Panc1 (cell line): ENCODE measurements around the gene RBFOX1. TPM values are rescaled to one million over a fixed set of nuclear protein-coding genes. Genes with fewer than 3 reads are reported as not detected.

Experiments
- ATAC-seq: fragments of 200-7000 bp; cut with Tn5 transposase; 2 replicates; pipeline ENCODE4 v1.9.1; 2020; ENCODE audit warnings: mild to moderate bottlenecking, moderate library complexity
- BruUV-seq: library from RNA; stranded (reverse); fragments of 400-500 nt; replicated peaks from 2 replicates; lab custom pipeline; 2021; lab: Mats Ljungman, UMichigan
- CTCF ChIA-PET: fragments of 300-600 bp; sonication (Branson Sonifier 250); formaldehyde crosslinking; loops from one replicate; lab custom pipeline; 2022; ENCODE audit warnings: antibody characterized with exemption; lab: Charles Lee
- POLR2A ChIA-PET: fragments of 300-600 bp; sonication (Branson Sonifier 250); formaldehyde crosslinking; loops from one replicate; lab custom pipeline; 2022; ENCODE audit warnings: antibody characterized with exemption; lab: Charles Lee
- DNase-seq: peaks from one replicate; pipeline ENCODE4 v3.0.0-alpha.2; 2010; ENCODE audit warnings: low read depth, low spot score
- H3K27ac ChIP-seq: 2 replicates; pipeline ENCODE4 v1.5.1; 2011; ENCODE audit warnings: mild to moderate bottlenecking, low read length, inconsistent platforms
- H3K27me3 ChIP-seq: fragments of 200-500 bp; sonication (Bioruptor generic); 2 replicates; pipeline ENCODE4 v1.6.0; 2014; ENCODE audit warnings: low read length, inconsistent platforms; ENCODE audit not compliant: control insufficient read depth, insufficient read depth
- H3K36me3 ChIP-seq: fragments of 200-500 bp; sonication (Bioruptor generic); 2 replicates; pipeline ENCODE4 v1.5.1; 2014; ENCODE audit warnings: inconsistent platforms, mild to moderate bottlenecking, low read length, moderate library complexity; ENCODE audit not compliant: control insufficient read depth, insufficient read depth
- H3K4me1 ChIP-seq: 2 replicates; pipeline ENCODE4 v1.5.1; 2011; ENCODE audit warnings: inconsistent platforms, mild to moderate bottlenecking, low read length, moderate library complexity; ENCODE audit not compliant: control insufficient read depth, insufficient read depth
- H3K4me3 ChIP-seq, 2 experiments: 2 replicates each; pipeline ENCODE4 v1.5.1; 2011 to 2012; ENCODE audit warnings: low read depth in 2 of 2, low read length in 2 of 2, mild to moderate bottlenecking in 2 of 2, inconsistent platforms in 1 of 2, moderate library complexity in 1 of 2
- H3K9me3 ChIP-seq: fragments of 200-500 bp; sonication (Bioruptor generic); 2 replicates; pipeline ENCODE4 v1.5.1; 2014; ENCODE audit warnings: low read depth, mild to moderate bottlenecking, inconsistent platforms, low read length, moderate library complexity; ENCODE audit not compliant: control insufficient read depth, insufficient read depth
- POLR2AphosphoS5 ChIP-seq: IDR thresholded peaks from 2 replicates; pipeline ENCODE4 v1.6.1; 2012; ENCODE audit warnings: mild to moderate bottlenecking, low read depth, low read length, moderate library complexity
- SIN3A ChIP-seq: IDR thresholded peaks from 2 replicates; pipeline ENCODE4 v1.6.1; 2012; ENCODE audit warnings: low read depth, mild to moderate bottlenecking, low read length, moderate library complexity, borderline replicate concordance; ENCODE audit not compliant: insufficient read depth
- TCF7L2 ChIP-seq: IDR thresholded peaks from 2 replicates; pipeline ENCODE4 v1.6.1; 2011; ENCODE audit warnings: mild to moderate bottlenecking, low read depth, low read length, inconsistent platforms
- in situ Hi-C: cut with HindIII; loops from 2 replicates; pipeline ENCODE4 v1.10.0; 2016; ENCODE audit warnings: low sequenced_read_pairs, low pct_unique_long_range_greater_than_20kb
- intact Hi-C: fragments of 100-400 bp; cut with micrococcal nuclease; formaldehyde crosslinking; loops from one replicate; pipeline ENCODE4 v1.10.0; 2022; ENCODE audit not compliant: unreplicated experiment
- total RNA-seq: library from RNA; stranded (reverse); gene quantifications from one replicate; pipeline ENCODE4 v1.2.1, GENCODE V29; 2021; ENCODE audit not compliant: unreplicated experiment
- TF ChIP-seq, protein P1 (sequence below), 2 experiments: IDR thresholded peaks; 2 replicates each; pipeline ENCODE4 v1.6.1; 2011 to 2012; ENCODE audit warnings: low read depth in 2 of 2, control low read depth in 1 of 2, low read length in 1 of 2, mild to moderate bottlenecking in 1 of 2, moderate library complexity in 1 of 2; ENCODE audit not compliant: insufficient read depth in 1 of 2
- TF ChIP-seq, protein P2 (sequence below): fragments of 450-650 bp; IDR thresholded peaks from 2 replicates; pipeline ENCODE4 v1.5.1; 2017; ENCODE audit warnings: mild to moderate bottlenecking

Gene RBFOX1
- total RNA-seq, 1 experiment from 2014 or later, result not detected

DNA sequence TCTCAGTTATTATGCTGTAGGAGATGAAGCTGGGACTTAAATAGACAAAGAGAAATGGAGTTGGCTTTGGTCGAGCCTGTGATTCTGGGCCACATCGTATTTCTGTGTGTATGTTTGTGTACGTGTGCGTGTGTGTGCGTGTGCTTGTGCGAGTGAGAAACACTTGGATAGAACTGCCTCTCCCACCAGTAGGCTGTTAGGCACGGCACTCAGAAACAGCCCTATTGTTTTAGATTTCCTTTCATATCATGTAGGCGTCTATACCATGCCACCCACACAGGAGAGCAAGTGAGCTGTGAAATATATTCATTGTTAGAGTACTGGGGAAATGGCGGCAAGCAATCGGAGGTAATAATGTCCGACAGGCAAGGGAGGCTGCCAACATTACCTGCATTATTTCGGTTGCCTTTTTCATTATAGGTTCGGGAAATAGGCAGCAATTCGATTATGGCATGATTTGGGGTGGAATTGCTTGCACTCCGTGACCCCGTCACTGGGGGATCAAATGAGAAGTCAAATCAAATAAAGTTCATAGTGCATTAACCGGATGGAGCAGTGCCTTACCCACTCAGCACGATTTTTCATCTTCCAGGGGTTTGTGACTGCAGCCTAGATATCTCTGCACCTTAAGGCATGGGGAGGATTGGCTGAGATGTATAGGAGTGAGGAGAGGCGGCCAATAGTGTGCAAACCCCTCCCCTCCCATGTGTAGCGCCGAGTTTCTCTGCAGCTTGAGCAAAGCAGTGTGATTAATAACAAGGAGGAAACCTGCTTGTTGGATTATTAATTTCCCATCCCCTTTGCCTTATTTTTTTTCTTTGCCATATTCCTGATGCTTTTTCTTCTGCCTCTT is 89.6 kb downstream of the RBFOX1 start:
- no peaks in the 10 kb centered on the region for H3K9me3 ChIP-seq
- H3K36me3 ChIP-seq, result no peaks in the 10 kb centered on the region
- H3K4me1 ChIP-seq, result no peaks in the 10 kb centered on the region
- in situ Hi-C loops (no loop called here), intact Hi-C loops (no loop called here)
- no peak overlapping the region for H3K27ac ChIP-seq
- ATAC-seq, result no peak
- DNase-seq, result no peak
- TF ChIP-seq POLR2AphosphoS5 (no peak), TCF7L2 (no peak), SIN3A (no peak)
- TF ChIP-seq, protein P1, sequence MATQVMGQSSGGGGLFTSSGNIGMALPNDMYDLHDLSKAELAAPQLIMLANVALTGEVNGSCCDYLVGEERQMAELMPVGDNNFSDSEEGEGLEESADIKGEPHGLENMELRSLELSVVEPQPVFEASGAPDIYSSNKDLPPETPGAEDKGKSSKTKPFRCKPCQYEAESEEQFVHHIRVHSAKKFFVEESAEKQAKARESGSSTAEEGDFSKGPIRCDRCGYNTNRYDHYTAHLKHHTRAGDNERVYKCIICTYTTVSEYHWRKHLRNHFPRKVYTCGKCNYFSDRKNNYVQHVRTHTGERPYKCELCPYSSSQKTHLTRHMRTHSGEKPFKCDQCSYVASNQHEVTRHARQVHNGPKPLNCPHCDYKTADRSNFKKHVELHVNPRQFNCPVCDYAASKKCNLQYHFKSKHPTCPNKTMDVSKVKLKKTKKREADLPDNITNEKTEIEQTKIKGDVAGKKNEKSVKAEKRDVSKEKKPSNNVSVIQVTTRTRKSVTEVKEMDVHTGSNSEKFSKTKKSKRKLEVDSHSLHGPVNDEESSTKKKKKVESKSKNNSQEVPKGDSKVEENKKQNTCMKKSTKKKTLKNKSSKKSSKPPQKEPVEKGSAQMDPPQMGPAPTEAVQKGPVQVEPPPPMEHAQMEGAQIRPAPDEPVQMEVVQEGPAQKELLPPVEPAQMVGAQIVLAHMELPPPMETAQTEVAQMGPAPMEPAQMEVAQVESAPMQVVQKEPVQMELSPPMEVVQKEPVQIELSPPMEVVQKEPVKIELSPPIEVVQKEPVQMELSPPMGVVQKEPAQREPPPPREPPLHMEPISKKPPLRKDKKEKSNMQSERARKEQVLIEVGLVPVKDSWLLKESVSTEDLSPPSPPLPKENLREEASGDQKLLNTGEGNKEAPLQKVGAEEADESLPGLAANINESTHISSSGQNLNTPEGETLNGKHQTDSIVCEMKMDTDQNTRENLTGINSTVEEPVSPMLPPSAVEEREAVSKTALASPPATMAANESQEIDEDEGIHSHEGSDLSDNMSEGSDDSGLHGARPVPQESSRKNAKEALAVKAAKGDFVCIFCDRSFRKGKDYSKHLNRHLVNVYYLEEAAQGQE (IDR thresholded peaks at IDR 0.05; ENCODE audit: insufficient read depth in 1 of 2, low read depth in 2 of 2, low read length in 1 of 2), result no peak
- TF ChIP-seq, protein P2, sequence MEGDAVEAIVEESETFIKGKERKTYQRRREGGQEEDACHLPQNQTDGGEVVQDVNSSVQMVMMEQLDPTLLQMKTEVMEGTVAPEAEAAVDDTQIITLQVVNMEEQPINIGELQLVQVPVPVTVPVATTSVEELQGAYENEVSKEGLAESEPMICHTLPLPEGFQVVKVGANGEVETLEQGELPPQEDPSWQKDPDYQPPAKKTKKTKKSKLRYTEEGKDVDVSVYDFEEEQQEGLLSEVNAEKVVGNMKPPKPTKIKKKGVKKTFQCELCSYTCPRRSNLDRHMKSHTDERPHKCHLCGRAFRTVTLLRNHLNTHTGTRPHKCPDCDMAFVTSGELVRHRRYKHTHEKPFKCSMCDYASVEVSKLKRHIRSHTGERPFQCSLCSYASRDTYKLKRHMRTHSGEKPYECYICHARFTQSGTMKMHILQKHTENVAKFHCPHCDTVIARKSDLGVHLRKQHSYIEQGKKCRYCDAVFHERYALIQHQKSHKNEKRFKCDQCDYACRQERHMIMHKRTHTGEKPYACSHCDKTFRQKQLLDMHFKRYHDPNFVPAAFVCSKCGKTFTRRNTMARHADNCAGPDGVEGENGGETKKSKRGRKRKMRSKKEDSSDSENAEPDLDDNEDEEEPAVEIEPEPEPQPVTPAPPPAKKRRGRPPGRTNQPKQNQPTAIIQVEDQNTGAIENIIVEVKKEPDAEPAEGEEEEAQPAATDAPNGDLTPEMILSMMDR, result no peak
- H3K4me3 ChIP-seq, result no peak overlapping the region
- no TSS peak for BruUV-seq
- H3K27me3 ChIP-seq, result peaks cover 2% of the 10 kb centered on the region; the same call in 1 of the 2 replicates
- ChIA-PET POLR2A (no interaction called here), CTCF (no interaction called here)

DNA sequence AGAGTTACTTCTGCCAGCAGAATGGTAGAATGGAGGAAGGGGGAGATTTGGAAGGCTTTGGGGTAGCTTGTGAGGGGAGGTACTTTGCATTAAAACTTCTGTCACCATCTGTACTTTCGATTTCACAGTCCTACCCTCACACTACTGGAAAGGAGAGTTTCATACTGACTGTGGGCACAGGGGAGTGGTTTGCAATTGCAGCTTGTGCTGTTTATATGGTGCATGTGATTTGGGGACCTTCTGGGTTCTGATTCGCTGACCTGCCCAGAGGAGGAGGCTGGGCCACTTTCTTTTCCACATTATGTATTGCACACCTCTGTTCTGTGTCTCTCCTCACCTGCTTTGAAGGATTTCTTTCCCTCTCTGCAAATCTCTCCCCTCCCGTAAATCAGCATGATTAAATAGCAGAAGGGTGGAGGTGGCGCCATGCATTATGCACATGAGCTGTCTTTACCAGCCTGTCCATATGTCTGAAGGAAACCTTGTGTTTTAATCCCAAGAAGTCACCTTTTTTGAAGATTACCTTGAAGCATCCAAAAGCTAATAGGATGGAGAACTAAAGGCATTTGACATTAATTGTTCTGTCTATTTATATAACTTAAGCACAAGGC is 90.9 kb downstream of the RBFOX1 start:
- CTCF ChIA-PET, result no interaction called here
- Histone ChIP-seq H3K4me3 (no peak overlapping the region), H3K27me3 (peaks cover 2% of the 10 kb centered on the region; the same call in 1 of the 2 replicates), H3K27ac (no peak overlapping the region), H3K36me3 (no peaks in the 10 kb centered on the region), H3K9me3 (no peaks in the 10 kb centered on the region), H3K4me1 (no peaks in the 10 kb centered on the region)
- no TSS peak for BruUV-seq
- in situ Hi-C loops, result no loop called here
- intact Hi-C loops, result no loop called here
- DNase-seq (no peak), ATAC-seq (no peak)
- TF ChIP-seq, protein P1 (IDR thresholded peaks at IDR 0.05; ENCODE audit: insufficient read depth in 1 of 2, low read depth in 2 of 2, low read length in 1 of 2), result no peak
- no peak for TF ChIP-seq SIN3A
- POLR2A ChIA-PET, result no interaction called here
